Right forelimb (tissue), 1 donor: ENCODE measurements around the gene FRRS1.
"Not testable (repeated sequence)": the region's sequence is repeated elsewhere in the genome, so short reads cannot be mapped to it uniquely, and the experiment has no call there.

Experiments
- DNase-seq: peaks from one replicate; pipeline ENCODE4 v3.0.0-alpha.2; 2018

FRRS1 gene

GRCh38 chr1:99764909-99765308, 1.5 kb downstream of the FRRS1 start:
- no peak for DNase-seq

- no peak for DNase-seq
Measured at GRCh38 chr1:99764439-99764838, 2.0 kb downstream of the FRRS1 start.

- no peak for DNase-seq
Measured at GRCh38 chr1:99763956-99764355, 2.5 kb downstream of the FRRS1 start.

GRCh38 chr1:99761774-99762173, 4.7 kb downstream of the FRRS1 start:
- no peak for DNase-seq

GRCh38 chr1:99759518-99760160, 6.8 kb downstream of the FRRS1 start:
- DNase-seq, result no peak

GRCh38 chr1:99758686-99759517, 7.5 kb downstream of the FRRS1 start:
- DNase-seq, result not testable (repeated sequence)

- no peak for DNase-seq
Measured at GRCh38 chr1:99758073-99758511, 8.3 kb downstream of the FRRS1 start.

GRCh38 chr1:99756598-99756997, 9.8 kb downstream of the FRRS1 start:
- DNase-seq, result no peak

- DNase-seq, result no peak
Measured at GRCh38 chr1:99755664-99756063, 10.8 kb downstream of the FRRS1 start.

- no peak for DNase-seq
Measured at GRCh38 chr1:99754697-99755096, 11.7 kb downstream of the FRRS1 start.

GRCh38 chr1:99754055-99754626, 12.3 kb downstream of the FRRS1 start:
- no peak for DNase-seq

- no peak for DNase-seq
Measured at GRCh38 chr1:99751877-99752504, 14.4 kb downstream of the FRRS1 start.

GRCh38 chr1:99749504-99750347, 16.7 kb downstream of the FRRS1 start:
- DNase-seq, result no peak

- DNase-seq, result no peak
Measured at GRCh38 chr1:99748419-99748818, 18.0 kb downstream of the FRRS1 start.

GRCh38 chr1:99745684-99746083, 20.8 kb downstream of the FRRS1 start:
- no peak for DNase-seq

GRCh38 chr1:99745061-99745460, 21.4 kb downstream of the FRRS1 start:
- no peak for DNase-seq

- DNase-seq, result no peak
Measured at GRCh38 chr1:99740141-99740540, 26.3 kb downstream of the FRRS1 start.

GRCh38 chr1:99738858-99739465, 27.5 kb downstream of the FRRS1 start:
- DNase-seq, result no peak

- no peak for DNase-seq
Measured at GRCh38 chr1:99737016-99737415, 29.4 kb downstream of the FRRS1 start.

- no peak for DNase-seq
Measured at GRCh38 chr1:99735852-99736251, 30.6 kb downstream of the FRRS1 start.

GRCh38 chr1:99731384-99731783, 35.1 kb downstream of the FRRS1 start:
- DNase-seq, result no peak
